ENCODE measurements around the gene ERBB3.

Gene ERBB3

GRCh38 chr12:56081393-56082347 lies 1.7 kb downstream of the ERBB3 start:
- Histone ChIP-seq H3K27ac (ENCODE audit: low read length) (no peak overlapping the region), H3K4me2 (ENCODE audit: insufficient read depth, low read length) (no peak overlapping the region)

GRCh38 chr12:56082382-56082781 lies 2.4 kb downstream of the ERBB3 start:
- peaks cover 20% of the 10 kb centered on the region for H3K4me1 ChIP-seq (ENCODE audit: insufficient read depth, low read length)
- no peak overlapping the region for H3K9ac ChIP-seq (ENCODE audit: low read depth, low read length)
- H3K79me2 ChIP-seq (ENCODE audit: insufficient read depth, low read length) = no peaks in the 10 kb centered on the region
- H3K9me3 ChIP-seq (ENCODE audit: insufficient read depth, low read length, severe bottlenecking) = no peaks in the 10 kb centered on the region
- H3K4me3 ChIP-seq (ENCODE audit: low read depth in 1 of 2, low read length in 2 of 2) = no peak overlapping the region
- H3K4me2 ChIP-seq (ENCODE audit: insufficient read depth, low read length) = no peak overlapping the region
- no peaks in the 10 kb centered on the region; the same call in 1 of the 2 replicates for H4K20me1 ChIP-seq (ENCODE audit: insufficient read depth, low read length)
- ATAC-seq (ENCODE audit: insufficient read depth, low read depth) (no peak), DNase-seq (no peak)
- H3K27ac ChIP-seq (ENCODE audit: low read length) = no peak overlapping the region
- TF ChIP-seq CTCF (IDR thresholded peaks at IDR 0.05; ENCODE audit: borderline replicate concordance, extremely low read depth, low read length, poor library complexity, severe bottlenecking) (no peak), EZH2 (IDR thresholded peaks at IDR 0.05; ENCODE audit: borderline replicate concordance, low read depth, low read length, severe bottlenecking) (no peak)
- H3K36me3 ChIP-seq (ENCODE audit: insufficient read depth, low read length) = no peaks in the 10 kb centered on the region
- peaks cover 50% of the 10 kb centered on the region for H3K27me3 ChIP-seq (ENCODE audit: insufficient read depth, low read length, poor library complexity)
- H2AFZ ChIP-seq (ENCODE audit: low read depth, low read length) = no peak overlapping the region

More at GRCh38 chr12:56081393-56082347, 1.7 kb downstream of the ERBB3 start:
- Histone ChIP-seq H3K9ac (ENCODE audit: low read depth, low read length) (no peak overlapping the region), H3K4me3 (ENCODE audit: low read depth in 1 of 2, low read length in 2 of 2) (no peak overlapping the region), H2AFZ (ENCODE audit: low read depth, low read length) (no peak overlapping the region), H3K79me2 (ENCODE audit: insufficient read depth, low read length) (no peaks in the 10 kb centered on the region), H3K4me1 (ENCODE audit: insufficient read depth, low read length) (peaks cover 20% of the 10 kb centered on the region), H4K20me1 (ENCODE audit: insufficient read depth, low read length) (no peaks in the 10 kb centered on the region; the same call in 1 of the 2 replicates), H3K36me3 (ENCODE audit: insufficient read depth, low read length) (no peaks in the 10 kb centered on the region), H3K9me3 (ENCODE audit: insufficient read depth, low read length, severe bottlenecking) (no peaks in the 10 kb centered on the region), H3K27me3 (ENCODE audit: insufficient read depth, low read length, poor library complexity) (peaks cover 50% of the 10 kb centered on the region)
- ATAC-seq (ENCODE audit: insufficient read depth, low read depth) = no peak
- no peak for TF ChIP-seq EZH2 (IDR thresholded peaks at IDR 0.05; ENCODE audit: borderline replicate concordance, low read depth, low read length, severe bottlenecking)
- no peak for TF ChIP-seq CTCF (IDR thresholded peaks at IDR 0.05; ENCODE audit: borderline replicate concordance, extremely low read depth, low read length, poor library complexity, severe bottlenecking)
- DNase-seq = no peak

GRCh38 chr12:56082967-56083366 lies 3.0 kb downstream of the ERBB3 start:
- H3K79me2 ChIP-seq (ENCODE audit: insufficient read depth, low read length) = no peaks in the 10 kb centered on the region
- H3K27ac ChIP-seq (ENCODE audit: low read length) = no peak overlapping the region
- no peak for ATAC-seq (ENCODE audit: insufficient read depth, low read depth)
- H3K4me1 ChIP-seq (ENCODE audit: insufficient read depth, low read length) = peaks cover 20% of the 10 kb centered on the region
- no peaks in the 10 kb centered on the region; the same call in 1 of the 2 replicates for H4K20me1 ChIP-seq (ENCODE audit: insufficient read depth, low read length)
- H3K4me2 ChIP-seq (ENCODE audit: insufficient read depth, low read length) = no peak overlapping the region
- peaks cover 50% of the 10 kb centered on the region for H3K27me3 ChIP-seq (ENCODE audit: insufficient read depth, low read length, poor library complexity)
- DNase-seq = no peak
- no peak overlapping the region for H3K4me3 ChIP-seq (ENCODE audit: low read depth in 1 of 2, low read length in 2 of 2)
- no peak overlapping the region for H2AFZ ChIP-seq (ENCODE audit: low read depth, low read length)
- no peaks in the 10 kb centered on the region for H3K9me3 ChIP-seq (ENCODE audit: insufficient read depth, low read length, severe bottlenecking)
- no peak overlapping the region for H3K9ac ChIP-seq (ENCODE audit: low read depth, low read length)
- H3K36me3 ChIP-seq (ENCODE audit: insufficient read depth, low read length) = no peaks in the 10 kb centered on the region
- no peak for TF ChIP-seq CTCF (IDR thresholded peaks at IDR 0.05; ENCODE audit: borderline replicate concordance, extremely low read depth, low read length, poor library complexity, severe bottlenecking)
- TF ChIP-seq EZH2 (IDR thresholded peaks at IDR 0.05; ENCODE audit: borderline replicate concordance, low read depth, low read length, severe bottlenecking) = no peak
